ENCODE data around the gene SEPTIN6. TPM values are rescaled to one million over a fixed set of nuclear protein-coding genes. Genes with fewer than 3 reads are reported as not detected.

The SEPTIN6 gene
- total RNA-seq, 6 donors from 2014 or later, result 12.3 to 27.2 (median 21.4) TPM

GRCh38 chrX:119693996-119694451 lies 1.1 kb upstream of the SEPTIN6 start:
- H3K36me3 ChIP-seq, result no peaks in the 10 kb centered on the region
- H3K4me3 ChIP-seq, result peak overlapping the region in 3 of 4 donors; percentile 65 to 84 (median 69)
- H3K27me3 ChIP-seq, result no peaks in the 10 kb centered on the region
- peaks cover 0 to 15% (median 2%) of the 10 kb centered on the region in 4 donors for H3K4me1 ChIP-seq
- DNase-seq (peak in 1 of 2 donors; percentile 42), ATAC-seq (ENCODE audit: low FRiP score in 2 of 2) (no peak)
- H3K27ac ChIP-seq, result peak overlapping the region in 1 of 4 donors; percentile 88
- TF ChIP-seq POLR2A (IDR thresholded peaks at IDR 0.05), result no peak
- no peak for TF ChIP-seq EP300 (IDR thresholded peaks at IDR 0.05)
- no peak for TF ChIP-seq POLR2AphosphoS5 (IDR thresholded peaks at IDR 0.05)
- no peak for TF ChIP-seq CTCF (IDR thresholded peaks at IDR 0.05)
- WGBS, 2 donors, result 45 to 56% methylated on average over 2 to 21 of the region's 23 CpGs
- H3K9me3 ChIP-seq, result no peaks in the 10 kb centered on the region

GRCh38 chrX:119692191-119693039 lies 553 bp downstream of the SEPTIN6 start:
- DNase-seq, result peak; percentile 39 to 90

GRCh38 chrX:119690921-119691716 lies 1.8 kb downstream of the SEPTIN6 start:
- H3K9me3 ChIP-seq, result no peaks in the 10 kb centered on the region
- TF ChIP-seq CTCF (IDR thresholded peaks at IDR 0.05) (no peak), POLR2AphosphoS5 (IDR thresholded peaks at IDR 0.05) (no peak), POLR2A (IDR thresholded peaks at IDR 0.05) (no peak), EP300 (IDR thresholded peaks at IDR 0.05) (no peak)
- peak overlapping the region in 1 of 4 donors; percentile 88 for H3K27ac ChIP-seq
- peaks cover 0 to 29% (median 4%) of the 10 kb centered on the region in 4 donors for H3K4me1 ChIP-seq
- H3K27me3 ChIP-seq, result no peaks in the 10 kb centered on the region
- no peak for ATAC-seq (ENCODE audit: low FRiP score in 2 of 2)
- H3K4me3 ChIP-seq, result peak overlapping the region in 1 of 4 donors; percentile 84
- no peak for DNase-seq
- WGBS, 2 donors, result 53 to 58% methylated on average over 4 to 8 of the region's 8 CpGs
- no peaks in the 10 kb centered on the region for H3K36me3 ChIP-seq

More at GRCh38 chrX:119692191-119693039, 553 bp downstream of the SEPTIN6 start:
- Histone ChIP-seq H3K36me3 (no peaks in the 10 kb centered on the region), H3K27ac (peak overlapping the region; percentile 71 to 88 (median 80)), H3K9me3 (no peaks in the 10 kb centered on the region), H3K4me3 (peak overlapping the region; percentile 11 to 84 (median 67)), H3K4me1 (peaks cover 0 to 22% (median 2%) of the 10 kb centered on the region in 4 donors), H3K27me3 (no peaks in the 10 kb centered on the region)
- 6 to 35% methylated on average over 3 to 24 of the region's 66 CpGs for WGBS, 2 donors
- ATAC-seq (ENCODE audit: low FRiP score in 2 of 2), result peak; percentile 39 to 70
- no peak for TF ChIP-seq POLR2AphosphoS5 (IDR thresholded peaks at IDR 0.05)
- TF ChIP-seq EP300 (IDR thresholded peaks at IDR 0.05), result no peak
- peak in 1 of 4 donors; percentile 27 for TF ChIP-seq POLR2A (IDR thresholded peaks at IDR 0.05)
- TF ChIP-seq CTCF (IDR thresholded peaks at IDR 0.05), result peak in 1 of 6 experiments; percentile 14

DNA sequence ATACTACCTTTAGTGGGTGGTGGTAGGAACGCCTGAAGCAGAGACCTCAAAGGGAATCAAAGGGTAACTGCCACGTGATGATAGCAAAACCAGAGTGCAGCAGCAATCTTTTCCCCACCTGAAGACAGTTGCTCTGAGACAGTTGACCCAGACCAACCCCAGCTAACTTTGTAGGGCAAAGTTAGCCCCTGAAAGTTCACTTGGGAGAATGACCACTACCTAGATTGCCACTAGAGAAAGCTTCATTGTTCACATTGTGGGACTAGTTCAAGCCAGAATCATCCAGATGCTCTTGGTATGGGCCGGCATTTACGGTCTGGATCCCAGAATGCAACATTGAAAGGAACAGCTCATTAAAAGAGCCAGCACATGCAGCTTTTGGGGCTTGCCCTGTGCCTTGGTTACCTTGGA lies 4.1 kb downstream of the SEPTIN6 start:
- Histone ChIP-seq H3K27ac (no peak overlapping the region), H3K9me3 (no peaks in the 10 kb centered on the region), H3K4me3 (no peak overlapping the region), H3K27me3 (no peaks in the 10 kb centered on the region), H3K36me3 (no peaks in the 10 kb centered on the region), H3K4me1 (peaks cover 0 to 41% (median 9%) of the 10 kb centered on the region in 4 donors)
- TF ChIP-seq POLR2AphosphoS5 (IDR thresholded peaks at IDR 0.05) (no peak), CTCF (IDR thresholded peaks at IDR 0.05) (no peak), POLR2A (IDR thresholded peaks at IDR 0.05) (no peak), EP300 (IDR thresholded peaks at IDR 0.05) (no peak)
- DNase-seq, result no peak
- 56 to 79% methylated on average over 2 to 4 of the region's 4 CpGs for WGBS, 2 donors
- no peak for ATAC-seq (ENCODE audit: low FRiP score in 2 of 2)

Measured in upper lobe of left lung (tissue), 6 donors.